ENCODE results near the gene MMP24. TPM values are rescaled to one million over a fixed set of nuclear protein-coding genes. Genes with fewer than 3 reads are reported as not detected.

The MMP24 gene
- total RNA-seq, 1 donor from 2014 or later, result not detected

GRCh38 chr20:35316086-35316485 lies 89.6 kb downstream of the MMP24 start:
- H3K36me3 ChIP-seq, result peaks cover 3 to 4% of the 10 kb centered on the region in 2 donors
- H3K27ac ChIP-seq, result no peak overlapping the region
- intact Hi-C loops (cut with DNase I), result no loop called here
- DNase-seq (ENCODE audit: low spot score in 2 of 2), result no peak
- no peaks in the 10 kb centered on the region for H3K27me3 ChIP-seq
- no peaks in the 10 kb centered on the region for H3K9me3 ChIP-seq
- no peaks in the 10 kb centered on the region for H3K4me1 ChIP-seq
- TF ChIP-seq CTCF (IDR thresholded peaks at IDR 0.05), result no peak
- H3K4me3 ChIP-seq, result no peak overlapping the region

DNA sequence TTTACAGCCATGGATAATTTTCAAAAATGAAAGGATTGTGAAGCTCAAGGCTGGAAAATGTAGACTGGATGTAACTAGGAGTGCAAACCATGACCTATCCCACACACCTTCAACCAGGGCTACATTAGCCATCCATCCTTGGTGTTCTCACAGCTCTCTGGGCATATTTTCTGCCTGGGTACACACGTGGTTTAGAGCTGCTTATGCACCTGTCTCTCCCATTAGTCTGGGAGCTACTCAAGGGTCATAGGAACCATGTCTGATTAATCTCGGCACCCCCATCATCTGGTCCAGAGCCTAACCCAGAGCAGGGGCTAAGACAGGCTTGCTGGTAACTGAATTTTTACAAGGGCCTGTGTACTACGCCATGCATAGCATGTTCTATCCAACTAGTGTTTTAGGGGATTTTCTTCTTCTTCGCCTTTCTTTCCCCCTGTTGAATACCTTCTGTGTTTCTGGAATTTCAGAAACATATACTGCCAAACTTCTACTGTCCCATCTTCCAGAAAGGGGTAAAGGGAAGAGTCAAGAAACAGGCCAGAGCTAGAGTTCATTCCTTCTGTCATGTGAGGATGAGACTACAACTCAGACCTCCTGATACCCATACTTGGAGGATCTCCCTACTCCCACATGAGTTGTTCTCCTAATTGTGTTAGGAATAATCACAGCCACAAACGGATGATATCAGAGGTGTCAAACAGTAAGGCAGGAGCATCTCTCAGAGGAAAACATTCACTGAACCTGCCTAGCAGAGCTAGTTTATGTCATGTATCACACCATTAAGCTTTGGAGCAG lies 91.1 kb downstream of the MMP24 start:
- no peak for DNase-seq (ENCODE audit: low spot score in 2 of 2)
- H3K4me1 ChIP-seq, result no peaks in the 10 kb centered on the region
- no peak for TF ChIP-seq CTCF (IDR thresholded peaks at IDR 0.05)
- intact Hi-C loops (cut with DNase I), result no loop called here
- H3K9me3 ChIP-seq, result no peaks in the 10 kb centered on the region
- peaks cover 0 to 3% of the 10 kb centered on the region in 2 donors for H3K36me3 ChIP-seq
- no peak overlapping the region for H3K4me3 ChIP-seq
- H3K27me3 ChIP-seq, result no peaks in the 10 kb centered on the region
- no peak overlapping the region for H3K27ac ChIP-seq

DNA sequence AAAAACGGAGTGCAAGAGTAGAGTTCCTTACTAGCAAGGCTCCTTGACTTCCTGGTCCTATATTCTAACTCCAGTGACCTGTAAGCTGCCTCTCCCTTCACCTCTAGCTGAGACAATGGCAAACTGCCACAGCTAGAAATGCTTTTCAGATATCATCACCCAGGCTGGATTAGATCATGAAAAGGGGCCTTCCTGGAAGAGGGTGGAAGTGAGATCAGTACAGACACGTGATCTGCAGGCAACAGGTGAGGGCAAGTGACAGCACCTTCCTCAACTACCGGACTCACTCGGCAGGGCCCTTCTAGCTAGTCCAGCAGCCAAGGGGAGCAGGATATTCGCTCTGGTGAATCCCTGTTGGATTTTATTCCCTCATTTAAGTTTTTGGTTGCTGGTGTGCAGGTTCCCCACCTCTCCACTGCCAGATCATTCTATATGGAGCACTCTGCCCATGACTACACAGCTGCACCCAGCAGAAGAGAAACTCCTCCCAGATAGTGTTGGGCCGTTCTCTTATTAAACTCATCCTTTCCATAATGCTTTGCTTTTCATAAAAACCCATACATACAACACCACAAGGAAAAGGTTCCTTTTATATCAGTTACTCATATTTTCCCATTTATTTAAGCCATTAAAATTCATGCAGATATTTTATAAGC lies 92.1 kb downstream of the MMP24 start:
- Histone ChIP-seq H3K27ac (no peak overlapping the region), H3K4me1 (no peaks in the 10 kb centered on the region), H3K36me3 (peaks cover 0 to 3% of the 10 kb centered on the region in 2 donors), H3K9me3 (no peaks in the 10 kb centered on the region), H3K27me3 (no peaks in the 10 kb centered on the region), H3K4me3 (no peak overlapping the region)
- no peak for DNase-seq (ENCODE audit: low spot score in 2 of 2)
- intact Hi-C loops (cut with DNase I), result no loop called here
- TF ChIP-seq CTCF (IDR thresholded peaks at IDR 0.05), result no peak

DNA sequence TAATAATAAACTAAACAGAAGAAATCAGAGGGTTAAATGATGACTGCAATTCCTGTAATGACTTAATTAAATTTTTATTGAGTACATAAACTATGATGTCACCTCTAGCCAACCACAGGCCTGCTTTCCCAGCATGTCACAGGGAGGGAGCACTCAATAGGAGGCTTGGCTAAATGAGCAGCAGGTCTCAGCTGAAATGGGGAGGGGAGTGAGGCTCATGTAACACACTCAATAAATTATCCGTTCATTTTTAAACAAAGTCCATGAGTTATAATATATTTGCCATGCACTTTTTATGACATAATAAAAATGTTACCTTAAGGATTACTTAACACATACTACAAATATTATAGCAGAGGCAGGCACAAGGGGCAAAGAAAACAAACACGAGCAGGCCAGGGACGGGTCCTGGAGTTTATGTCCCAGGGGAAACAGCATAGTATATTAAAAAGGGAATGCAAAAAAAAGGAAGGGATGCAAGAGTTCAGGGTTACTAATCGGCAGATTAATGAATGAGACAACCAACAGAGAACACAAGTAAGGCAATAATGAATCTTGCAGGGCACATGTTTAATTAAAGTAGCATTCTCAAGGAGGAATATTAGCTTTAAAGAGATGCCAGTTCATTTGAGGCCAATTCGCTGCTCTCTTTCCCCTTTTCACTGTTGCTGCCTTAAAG lies 92.8 kb downstream of the MMP24 start:
- no peak for TF ChIP-seq CTCF (IDR thresholded peaks at IDR 0.05)
- no peaks in the 10 kb centered on the region for H3K27me3 ChIP-seq
- no peaks in the 10 kb centered on the region for H3K9me3 ChIP-seq
- no peak for DNase-seq (ENCODE audit: low spot score in 2 of 2)
- no peaks in the 10 kb centered on the region for H3K4me1 ChIP-seq
- H3K36me3 ChIP-seq, result peaks cover 0 to 3% of the 10 kb centered on the region in 2 donors
- H3K4me3 ChIP-seq, result no peak overlapping the region
- no peak overlapping the region for H3K27ac ChIP-seq
- intact Hi-C loops (cut with DNase I), result no loop called here

DNA sequence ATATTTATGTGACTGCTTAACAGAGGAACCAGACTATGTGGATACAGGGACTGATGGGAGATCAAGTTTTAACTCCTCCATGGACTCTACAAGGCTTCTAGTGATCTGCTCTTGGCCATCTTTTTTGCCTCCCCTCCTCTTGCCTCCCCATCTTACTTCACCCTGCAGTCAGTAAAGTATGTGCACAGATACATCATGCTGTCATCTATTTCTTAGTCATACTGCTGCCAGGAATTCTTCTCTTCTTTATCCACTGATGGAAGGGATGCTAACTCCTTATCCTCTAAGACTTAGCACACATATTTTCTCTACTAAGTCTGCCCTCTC lies 93.3 kb downstream of the MMP24 start:
- H3K36me3 ChIP-seq, result peaks cover 0 to 3% of the 10 kb centered on the region in 2 donors
- H3K4me3 ChIP-seq, result no peak overlapping the region
- H3K27me3 ChIP-seq, result no peaks in the 10 kb centered on the region
- no peak overlapping the region for H3K27ac ChIP-seq
- no peak for TF ChIP-seq CTCF (IDR thresholded peaks at IDR 0.05)
- no peaks in the 10 kb centered on the region for H3K9me3 ChIP-seq
- intact Hi-C loops (cut with DNase I), result no loop called here
- H3K4me1 ChIP-seq, result no peaks in the 10 kb centered on the region
- no peak for DNase-seq (ENCODE audit: low spot score in 2 of 2)

Measured in ascending aorta (tissue), 2 donors.